Endothelial cell of umbilical vein (primary cell): ENCODE measurements around the gene TRERF1. TPM values are rescaled to one million over a fixed set of nuclear protein-coding genes. Genes with fewer than 3 reads are reported as not detected.

ENCODE experiments used
- BruUV-seq: library from RNA; stranded (reverse); fragments of 400-500 nt; replicated peaks from 2 replicates; lab custom pipeline; 2021; lab: Mats Ljungman, UMichigan
- CTCF ChIA-PET: fragments of 300-600, 350-600 bp; sonication (Branson Sonifier 250); formaldehyde crosslinking; loops from one replicate; lab custom pipeline; 2021; ENCODE audit warnings: antibody characterized with exemption, inconsistent platforms; lab: Charles Lee
- POLR2A ChIA-PET: fragments of 300-600, 350-600 bp; sonication (Branson Sonifier 250); formaldehyde crosslinking; loops from one replicate; lab custom pipeline; 2021; ENCODE audit warnings: antibody characterized with exemption, inconsistent platforms; lab: Charles Lee
- DNase-seq: peaks from one replicate; pipeline ENCODE4 v3.0.0-alpha.2; 2011; ENCODE audit warnings: low read depth, low spot score
- FAIRE-seq: peaks from 2 replicates; lab custom pipeline; 2011; peaks lifted over from hg19 to GRCh38; lab: Jason Lieb, UNC
- H2AFZ ChIP-seq: 2 replicates; pipeline ENCODE4 v1.6.0; 2012; ENCODE audit warnings: low read depth, low read length, control low read depth, inconsistent platforms
- H3K27ac ChIP-seq: 2 replicates; pipeline ENCODE4 v1.5.1; 2011; ENCODE audit warnings: low read depth, mild to moderate bottlenecking, control low read depth, low read length, moderate library complexity; ENCODE audit not compliant: insufficient read depth
- H3K27me3 ChIP-seq, 2 experiments: 2 replicates each; pipeline versions ENCODE4 v1.6.0 to v1.6.1; 2011; ENCODE audit warnings: low read length in 2 of 2, mixed read lengths in 1 of 2; ENCODE audit not compliant: control insufficient read depth in 2 of 2, insufficient read depth in 2 of 2
- H3K36me3 ChIP-seq, 2 experiments: 2 replicates in 1 of 2; 3 replicates in 1 of 2; pipeline ENCODE4 v1.5.1; 2011; ENCODE audit warnings: low read length in 2 of 2, mild to moderate bottlenecking in 1 of 2, moderate library complexity in 1 of 2; ENCODE audit not compliant: control insufficient read depth in 2 of 2, insufficient read depth in 2 of 2; ENCODE audit errors: extremely low read depth in 1 of 2
- H3K4me1 ChIP-seq: 3 replicates; pipeline ENCODE4 v1.5.1; 2011; ENCODE audit warnings: mild to moderate bottlenecking, low read length; ENCODE audit not compliant: control insufficient read depth, insufficient read depth; ENCODE audit errors: extremely low read depth
- H3K4me2 ChIP-seq: 2 replicates; pipeline ENCODE4 v1.6.1; 2011; ENCODE audit warnings: low read length, control low read depth, mixed read lengths; ENCODE audit not compliant: insufficient read depth
- H3K4me3 ChIP-seq, 3 experiments: fragments of 200-600 bp in 1 of 3; sonication (generic), shearing (Covaris generic) in 1 of 3; replicated peaks in 1 of 3; 2 replicates each; pipeline ENCODE4 v1.5.1; 2011 to 2016; ENCODE audit warnings: control low read depth in 3 of 3, low read length in 3 of 3, mild to moderate bottlenecking in 2 of 3, inconsistent platforms in 1 of 3, low read depth in 1 of 3, moderate library complexity in 1 of 3; ENCODE audit not compliant: insufficient read depth in 1 of 3
- H3K79me2 ChIP-seq: 2 replicates; pipeline ENCODE4 v1.6.0; 2012; ENCODE audit warnings: low read length, inconsistent platforms; ENCODE audit not compliant: control insufficient read depth, insufficient read depth
- H3K9ac ChIP-seq: replicated peaks from 2 replicates; pipeline ENCODE3; 2011; ENCODE audit warnings: low read length, control low read depth; ENCODE audit not compliant: insufficient read depth; ENCODE audit errors: extremely low read depth
- H3K9me1 ChIP-seq: replicated peaks from 3 replicates; pipeline ENCODE4 v1.6.0; 2011; ENCODE audit warnings: mild to moderate bottlenecking, low read length; ENCODE audit not compliant: control insufficient read depth, insufficient read depth; ENCODE audit errors: extremely low read depth
- H3K9me3 ChIP-seq: replicated peaks from 2 replicates; pipeline ENCODE4 v1.5.1; 2012; ENCODE audit warnings: low read length, inconsistent platforms; ENCODE audit not compliant: control insufficient read depth, insufficient read depth
- H4K20me1 ChIP-seq: replicated peaks from 2 replicates; pipeline ENCODE3; 2011; ENCODE audit warnings: mild to moderate bottlenecking, low read length; ENCODE audit not compliant: control insufficient read depth, insufficient read depth; ENCODE audit errors: extremely low read depth
- CTCF ChIP-seq, 2 donors: IDR thresholded peaks; 1 replicate in 1 of 2; 2 replicates in 1 of 2; pipeline ENCODE4 v1.5.1; 2011; ENCODE audit warnings: low read length in 2 of 2, mild to moderate bottlenecking in 2 of 2, moderate library complexity in 2 of 2, control low read depth in 1 of 2, inconsistent platforms in 1 of 2, low read depth in 1 of 2; ENCODE audit not compliant: insufficient read depth in 1 of 2; ENCODE audit errors: extremely low read depth in 1 of 2
- EZH2 ChIP-seq: IDR thresholded peaks from 2 replicates; pipeline ENCODE4 v1.6.1; 2012; ENCODE audit warnings: borderline replicate concordance, low read depth, mild to moderate bottlenecking, moderate library complexity, low read length, inconsistent platforms; ENCODE audit not compliant: severe bottlenecking
- FOS ChIP-seq: IDR thresholded peaks from 2 replicates; pipeline ENCODE4 v1.6.1; 2011; ENCODE audit warnings: mild to moderate bottlenecking, low read length, moderate library complexity, borderline replicate concordance; ENCODE audit not compliant: insufficient read depth
- GATA2 ChIP-seq: IDR thresholded peaks from 2 replicates; pipeline ENCODE4 v1.7.0; 2011; ENCODE audit warnings: low read depth, mild to moderate bottlenecking, moderate library complexity, mixed read lengths, low read length; ENCODE audit not compliant: insufficient read length, insufficient read depth
- JUN ChIP-seq: IDR thresholded peaks from 2 replicates; pipeline ENCODE4 v1.6.1; 2011; ENCODE audit warnings: borderline replicate concordance, low read depth; ENCODE audit not compliant: insufficient read length, insufficient read depth
- MAX ChIP-seq: IDR thresholded peaks from 2 replicates; pipeline ENCODE4 v1.6.1; 2011; ENCODE audit not compliant: insufficient read depth, insufficient read length
- MYC ChIP-seq: IDR thresholded peaks from one replicate; pipeline ENCODE4 v1.6.1; 2011; ENCODE audit warnings: mild to moderate bottlenecking, low read depth, low read length
- POLR2A ChIP-seq: IDR thresholded peaks from 2 replicates; pipeline ENCODE4 v1.6.1; 2012; ENCODE audit warnings: low read depth, mild to moderate bottlenecking, control low read depth, low read length
- POLR2AphosphoS5 ChIP-seq: IDR thresholded peaks from 2 replicates; pipeline ENCODE4 v1.6.1; 2012; ENCODE audit warnings: low read depth, mild to moderate bottlenecking, control low read depth, low read length, moderate library complexity; ENCODE audit not compliant: insufficient read depth
- dilution Hi-C: fragments of 300-500 bp; cut with MboI; formaldehyde crosslinking; loops from one replicate; pipeline ENCODE4 v1.15.0; 2019; ENCODE audit warnings: low sequenced_read_pairs; ENCODE audit not compliant: extremely low pct_ligation_motif_present
- intact Hi-C: fragments of 100-400 bp; cut with micrococcal nuclease; formaldehyde crosslinking; loops from one replicate; pipeline ENCODE4 v1.10.0; 2022
- polyA plus RNA-seq, 4 experiments: library from polyadenylated mRNA; depleted of rRNA in 3 of 4; stranded (reverse) in 3 of 4; unstranded in 1 of 4; fragments of >200 nt; gene quantifications; 2 replicates each; pipeline versions ENCODE4 v1.2.1 to v1.2.3, GENCODE V29; 2011 to 2012; ENCODE audit warnings: missing spikeins in 1 of 4
- total RNA-seq: library from RNA; stranded (reverse); gene quantifications from 2 replicates; pipeline ENCODE4 v1.2.3, GENCODE V29; 2021

Gene TRERF1
- total and polyA plus RNA-seq, 2 donors (not counting 3 experiments of a cell fraction or from before 2014, with no cell fraction given): 0.73 to 5.5 TPM

DNA sequence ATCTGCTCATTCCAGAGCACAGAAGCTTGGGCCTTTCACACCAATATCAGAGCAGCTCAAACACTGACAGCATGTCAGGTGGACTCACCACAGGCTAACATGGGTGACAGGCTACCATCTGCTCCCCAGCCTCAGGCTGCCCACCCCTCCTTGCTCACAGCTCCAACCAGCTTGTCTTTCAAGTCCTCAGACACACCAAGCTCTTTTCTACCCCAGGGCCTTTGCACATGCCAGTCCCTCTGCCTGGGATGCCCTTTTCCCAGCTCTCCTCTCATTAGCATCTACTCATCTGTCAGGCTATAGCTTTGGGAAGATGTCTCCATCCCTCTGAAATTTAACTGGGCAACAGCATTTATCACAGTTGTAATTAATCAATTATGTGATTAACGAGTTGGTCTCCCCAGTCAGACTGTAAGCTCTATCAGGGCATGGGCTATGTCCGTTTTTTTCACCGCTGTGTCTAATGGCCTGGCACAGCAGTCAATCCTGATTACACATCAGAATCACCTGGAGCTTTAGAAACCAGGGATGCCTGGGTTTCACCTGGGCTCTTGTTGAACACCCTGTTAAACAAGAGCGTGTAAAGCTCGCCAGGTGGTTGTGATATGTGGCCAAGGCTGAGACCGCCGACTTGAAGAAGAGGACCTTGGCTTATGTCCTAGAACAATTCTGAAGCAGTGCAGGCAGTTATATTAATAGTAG lies 145.1 kb downstream of the TRERF1 start:
- no peak for DNase-seq
- dilution Hi-C loops (no loop called here), intact Hi-C loops (no loop called here)
- H2AFZ ChIP-seq: no peak overlapping the region
- H3K36me3 ChIP-seq: no peaks in the 10 kb centered on the region
- H3K27me3 ChIP-seq: peaks cover 0 to 6% of the 10 kb centered on the region in 2 experiments
- ChIA-PET POLR2A (no interaction called here), CTCF (interaction anchor here (0.5 to 3.8 kb wide), 3 partner anchors 70 to 241 kb away, joined by 4 to 62 read pairs (median 4); no protein-coding TSS in a partner anchor)
- no peak for FAIRE-seq
- TF ChIP-seq MYC: no peak
- no peak for TF ChIP-seq FOS
- no peak for TF ChIP-seq JUN
- no peak for TF ChIP-seq CTCF (IDR thresholded peaks at IDR 0.05; ENCODE audit: extremely low read depth in 1 of 2, insufficient read depth in 1 of 2, low read depth in 1 of 2, low read length in 2 of 2)
- no peak for TF ChIP-seq MAX
- TF ChIP-seq POLR2A: no peak
- TF ChIP-seq GATA2: no peak
- no peak for TF ChIP-seq POLR2AphosphoS5
- no peak for TF ChIP-seq EZH2
- H3K9ac ChIP-seq: no peak overlapping the region
- H3K4me1 ChIP-seq: no peaks in the 10 kb centered on the region
- H3K27ac ChIP-seq: no peak overlapping the region
- no peak overlapping the region for H3K4me2 ChIP-seq
- H3K9me1 ChIP-seq: no peaks in the 10 kb centered on the region
- no peaks in the 10 kb centered on the region for H3K79me2 ChIP-seq
- H3K4me3 ChIP-seq: no peak overlapping the region
- no TSS peak for BruUV-seq
- no peaks in the 10 kb centered on the region for H3K9me3 ChIP-seq
- no peaks in the 10 kb centered on the region for H4K20me1 ChIP-seq
